Thymus (tissue), 11 donors: ENCODE measurements around the gene ELMOD2. TPM values are rescaled to one million over a fixed set of nuclear protein-coding genes. Genes with fewer than 3 reads are reported as not detected.

Experiments used
- DNase-seq, 9 donors: peaks; one replicate each; pipeline ENCODE4 v3.0.0-alpha.2; 2013; ENCODE audit warnings: low spot score in 9 of 9, low read depth in 6 of 9, missing footprints in 1 of 9
- H3K27ac ChIP-seq, 2 donors: one replicate each; pipeline ENCODE4 v1.5.1; 2013; ENCODE audit warnings: control low read depth in 1 of 2, low read depth in 1 of 2, low read length in 1 of 2, mild to moderate bottlenecking in 1 of 2, moderate library complexity in 1 of 2
- H3K27me3 ChIP-seq, 2 donors: one replicate each; pipeline ENCODE4 v1.5.1; 2013; ENCODE audit warnings: low read length in 1 of 2; ENCODE audit not compliant: control insufficient read depth in 2 of 2, insufficient read depth in 1 of 2
- H3K36me3 ChIP-seq, 2 donors: one replicate each; pipeline ENCODE4 v1.5.1; 2013; ENCODE audit warnings: low read length in 1 of 2, mild to moderate bottlenecking in 1 of 2, moderate library complexity in 1 of 2; ENCODE audit not compliant: control insufficient read depth in 2 of 2, insufficient read depth in 2 of 2
- H3K4me1 ChIP-seq, 2 donors: one replicate each; pipeline ENCODE4 v1.5.1; 2013; ENCODE audit warnings: low read length in 2 of 2; ENCODE audit not compliant: control insufficient read depth in 2 of 2, insufficient read depth in 2 of 2
- H3K4me3 ChIP-seq, 2 donors: one replicate each; pipeline ENCODE4 v1.5.1; 2013; ENCODE audit warnings: low read length in 2 of 2, control low read depth in 1 of 2, mild to moderate bottlenecking in 1 of 2
- H3K9me3 ChIP-seq, 2 donors: one replicate each; pipeline ENCODE4 v1.5.1; 2013; ENCODE audit warnings: low read length in 1 of 2, mild to moderate bottlenecking in 1 of 2; ENCODE audit not compliant: control insufficient read depth in 2 of 2, insufficient read depth in 1 of 2
- WGBS: extraction: QIAGEN DNeasy Blood & Tissue Kit; methylation state at CpG from one replicate; pipeline ENCODE4 v1.1.7; 2013; 5-methylcytosine and 5-hydroxymethylcytosine counted together
- polyA plus RNA-seq: library from polyadenylated mRNA; stranded (reverse); fragments of 200-250 nt; gene quantifications from one replicate; pipeline ENCODE4 v1.2.3, GENCODE V29; 2013
- total RNA-seq: library from RNA; stranded (reverse); fragments of 120-200 nt; gene quantifications from one replicate; pipeline ENCODE4 v1.2.4, GENCODE V29; 2013
- donor health status: healthy.

The ELMOD2 gene
- total and polyA plus RNA-seq, 2 donors = 17.2 to 25.6 TPM

GRCh38 chr4:140602714-140603113 lies 78.7 kb downstream of the ELMOD2 start:
- Histone ChIP-seq H3K27ac (no peak overlapping the region), H3K36me3 (no peaks in the 10 kb centered on the region), H3K27me3 (no peaks in the 10 kb centered on the region), H3K4me1 (no peaks in the 10 kb centered on the region), H3K4me3 (no peak overlapping the region), H3K9me3 (no peaks in the 10 kb centered on the region)
- WGBS = 97% methylated on average over 2 of the region's 2 CpGs
- DNase-seq = no peak

GRCh38 chr4:140603286-140603685 lies 79.3 kb downstream of the ELMOD2 start:
- 95% methylated on average over 2 of the region's 2 CpGs for WGBS
- DNase-seq = no peak
- no peaks in the 10 kb centered on the region for H3K36me3 ChIP-seq

More at GRCh38 chr4:140603286-140603685, 79.3 kb downstream of the ELMOD2 start:
- Histone ChIP-seq H3K4me1 (no peaks in the 10 kb centered on the region), H3K27ac (no peak overlapping the region), H3K4me3 (no peak overlapping the region), H3K27me3 (no peaks in the 10 kb centered on the region), H3K9me3 (no peaks in the 10 kb centered on the region)

Other genes with a start within 250 kb of the ELMOD2 start
- gene SCOC, start 150.5 kb upstream of the ELMOD2 start, total RNA-seq = 28.0 TPM
- 80.0 TPM for gene SCOC, start 150.5 kb upstream of the ELMOD2 start, polyA plus RNA-seq
- gene CLGN, start 96.5 kb upstream of the ELMOD2 start, total RNA-seq = 4.2 TPM
- gene CLGN, start 96.5 kb upstream of the ELMOD2 start, polyA plus RNA-seq = 1.0 TPM
- gene MGAT4D, start 25.9 kb upstream of the ELMOD2 start, total RNA-seq = not detected
- not detected for gene MGAT4D, start 25.9 kb upstream of the ELMOD2 start, polyA plus RNA-seq
- gene UCP1, start 44.8 kb downstream of the ELMOD2 start, total RNA-seq = not detected
- gene UCP1, start 44.8 kb downstream of the ELMOD2 start, polyA plus RNA-seq = 0.05 TPM
- gene TBC1D9, start 232.2 kb downstream of the ELMOD2 start, total RNA-seq = 4.7 TPM
- gene TBC1D9, start 232.2 kb downstream of the ELMOD2 start, polyA plus RNA-seq = 10.7 TPM